ENCODE measurements around the gene HSPB7.

GRCh38 chr1:16022393-16022792 is 4.5 kb upstream of the HSPB7 start:
- no peak for TF ChIP-seq CTCF (conservative IDR thresholded peaks at IDR 0.05 in 1 of 2, IDR thresholded peaks at IDR 0.05 in 1 of 2; ENCODE audit: low read depth in 1 of 2, low read length in 2 of 2)
- TF ChIP-seq EZH2 (IDR thresholded peaks at IDR 0.05; ENCODE audit: low read length, missing control alignments): no peak

All from fibroblast of lung (primary cell).